ENCODE data around the gene PARM1. TPM values are rescaled to one million over a fixed set of nuclear protein-coding genes. Genes with fewer than 3 reads are reported as not detected.

The PARM1 gene
- polyA plus RNA-seq, 1 of the 3 experiments (the other 2 are of a cell fraction): not detected

DNA sequence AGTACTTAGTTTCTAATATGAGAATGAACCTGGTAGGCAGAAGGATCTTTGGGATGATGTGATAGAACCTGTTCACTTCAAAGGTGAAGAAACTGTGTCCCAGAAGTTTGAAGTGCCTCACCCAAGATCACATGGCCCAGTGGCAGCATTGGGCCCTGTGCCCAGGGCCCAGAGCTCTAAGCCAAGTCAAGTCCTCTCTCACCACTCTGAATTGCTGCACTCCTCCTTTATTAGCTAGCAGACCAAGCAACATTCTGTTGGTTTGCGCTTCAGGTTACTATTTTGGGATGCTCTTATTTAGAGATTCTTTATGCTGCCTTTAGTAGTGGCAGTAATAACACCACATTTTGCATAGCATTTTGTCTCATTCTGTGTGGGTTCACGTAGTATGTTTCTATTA, 82.7 kb downstream of the PARM1 start (continued):
- TF ChIP-seq NRF1 (IDR thresholded peaks at IDR 0.05; ENCODE audit: low read depth, low read length) (no peak), MEF2A (IDR thresholded peaks at IDR 0.05; ENCODE audit: borderline replicate concordance, low read depth) (no peak), FOSL2 (IDR thresholded peaks at IDR 0.05; ENCODE audit: borderline replicate concordance, low read depth) (no peak), SIN3A (IDR thresholded peaks at IDR 0.05; ENCODE audit: borderline replicate concordance, low read depth, low read length) (no peak), JUND (IDR thresholded peaks at IDR 0.05) (no peak), MXI1 (IDR thresholded peaks at IDR 0.05; ENCODE audit: low read depth, low read length) (no peak), SMC3 (IDR thresholded peaks at IDR 0.05; ENCODE audit: low read depth, low read length) (no peak)

- TF ChIP-seq YY1 (IDR thresholded peaks at IDR 0.05; ENCODE audit: low read depth) (no peak), NRF1 (IDR thresholded peaks at IDR 0.05; ENCODE audit: low read depth, low read length) (no peak), GATA2 (CRISPR knock-in tag; IDR thresholded peaks at IDR 0.05) (no peak), FOXJ3 (CRISPR knock-in tag; IDR thresholded peaks at IDR 0.05) (no peak), REST (IDR thresholded peaks at IDR 0.05; ENCODE audit: low read depth, low read length) (no peak), POLR2AphosphoS5 (IDR thresholded peaks at IDR 0.05; ENCODE audit: low read depth, low read length) (no peak), EZH2phosphoT487 (IDR thresholded peaks at IDR 0.05; ENCODE audit: borderline replicate concordance, low read depth) (no peak), TEAD4 (IDR thresholded peaks at IDR 0.05; ENCODE audit: borderline replicate concordance, insufficient read depth) (no peak), TCF12 (IDR thresholded peaks at IDR 0.05) (no peak), ELF1 (IDR thresholded peaks at IDR 0.05) (no peak), CHD2 (IDR thresholded peaks at IDR 0.05; ENCODE audit: low read length, partially characterized antibody) (no peak), RCOR1 (IDR thresholded peaks at IDR 0.05; ENCODE audit: low read length) (no peak), RXRA (IDR thresholded peaks at IDR 0.05; ENCODE audit: borderline replicate concordance, low read depth) (no peak), TAF1 (IDR thresholded peaks at IDR 0.05; ENCODE audit: borderline replicate concordance, low read depth, low read length) (no peak)
- Histone ChIP-seq H2AFZ (ENCODE audit: low read depth) (no peak overlapping the region), H3F3A (replicated peaks; ENCODE audit: insufficient read depth) (no peaks in the 10 kb centered on the region), H3K4me1 (ENCODE audit: control insufficient read depth in 1 of 2, insufficient read depth in 2 of 2, low read depth in 1 of 2, low read length in 1 of 2) (no peaks in the 10 kb centered on the region), H4K20me1 (ENCODE audit: insufficient read depth) (no peaks in the 10 kb centered on the region), H3K79me2 (ENCODE audit: insufficient read depth) (no peaks in the 10 kb centered on the region), H3K9me3 (no peaks in the 10 kb centered on the region), H3K4me3 (ENCODE audit: low read depth in 2 of 2, low read length in 1 of 2) (no peak overlapping the region), H3K27me3 (ENCODE audit: insufficient read depth) (peaks cover 14% of the 10 kb centered on the region; the same call in 1 of the 2 replicates), H3K27ac (ENCODE audit: low read depth in 2 of 2, low read length in 1 of 2) (no peak overlapping the region), H3K4me2 (no peak overlapping the region), H3K9ac (no peak overlapping the region), H3K9me2 (no peaks in the 10 kb centered on the region), H3K36me3 (replicated peaks in 1 of 2; ENCODE audit: control insufficient read depth in 1 of 2, insufficient read depth in 2 of 2, low read length in 1 of 2) (no peaks in the 10 kb centered on the region)
- ChIA-PET CTCF (interaction anchor here (1.3 kb wide), 1 partner anchor 12 kb away, joined by 5 read pairs; no protein-coding TSS in a partner anchor), POLR2A (no interaction called here)
- 5% methylated on average over 6 of the region's 6 CpGs for WGBS (ENCODE audit: low lambda C conversion rate)
- no peak for DNase-seq
These were observed 83.6 kb downstream of the PARM1 start for GRCh38 chr4:75016472-75016871.
